ENCODE measurements around the gene MLLT6.

GRCh38 chr17:38740044-38740443 lies 35.0 kb downstream of the MLLT6 start:
- TF ChIP-seq CTCF (conservative IDR thresholded peaks at IDR 0.05; ENCODE audit: low read length) (no peak), EZH2phosphoT487 (IDR thresholded peaks at IDR 0.05; ENCODE audit: borderline replicate concordance) (no peak)

Measured in Loucy (cell line).